Testis (tissue), 3 donors: ENCODE measurements around the gene B3GALT6. TPM values are rescaled to one million over a fixed set of nuclear protein-coding genes. Genes with fewer than 3 reads are reported as not detected.

ENCODE experiments used
- DNase-seq: peaks from one replicate; pipeline ENCODE4 v3.0.0-alpha.2; 2019
- H3K27ac ChIP-seq, 2 donors: fragments of 200-600 bp; sonication (generic); one replicate each; pipeline ENCODE4 v1.5.1; 2019
- H3K27me3 ChIP-seq: fragments of 200-600 bp; sonication (generic); one replicate; pipeline ENCODE4 v1.5.1; 2019
- H3K36me3 ChIP-seq: fragments of 200-600 bp; sonication (generic); one replicate; pipeline ENCODE4 v1.5.1; 2017; ENCODE audit warnings: low read depth; ENCODE audit errors: missing control alignments
- H3K4me1 ChIP-seq: fragments of 200-600 bp; sonication (generic); one replicate; pipeline ENCODE4 v1.5.1; 2019
- H3K4me3 ChIP-seq, 2 donors: fragments of 200-600 bp; sonication (generic); one replicate each; pipeline ENCODE4 v1.5.1; 2017 to 2019
- H3K9me3 ChIP-seq: fragments of 200-600 bp; sonication (generic); one replicate; pipeline ENCODE4 v1.5.1; 2017
- CTCF ChIP-seq, 3 experiments: fragments of 450-650 bp in 2 of 3; fragments of 200-600 bp in 1 of 3; sonication (generic) in 1 of 3; IDR thresholded peaks; one replicate each; pipeline ENCODE4 v1.5.1; 2016 to 2019; ENCODE audit warnings: antibody characterized with exemption in 3 of 3, mild to moderate bottlenecking in 2 of 3, moderate library complexity in 1 of 3
- POLR2A ChIP-seq: fragments of 450-650 bp; IDR thresholded peaks from one replicate; pipeline ENCODE4 v1.6.1; 2017; ENCODE audit warnings: antibody characterized with exemption, mild to moderate bottlenecking, moderate library complexity
- WGBS, 2 donors: methylation state at CpG; one replicate each; pipeline ENCODE4 v1.1.5; 2018; 5-methylcytosine and 5-hydroxymethylcytosine counted together
- intact Hi-C: fragments of 100-400 bp; cut with DNase I; formaldehyde crosslinking; loops from one replicate; pipeline ENCODE4 v1.15.1; 2023; ENCODE audit warnings: low total_unique reads
- polyA plus RNA-seq: library from polyadenylated mRNA; stranded (reverse); fragments of 350-450 nt; fragmentation: Illumina TruSeq; extraction: RNeasy Lipid Tissue Mini Kit (QIAGEN cat#74804); gene quantifications from one replicate; pipeline ENCODE4 v1.2.3, GENCODE V29; 2014; ENCODE audit warnings: low read depth, low replicate concordance; ENCODE audit not compliant: insufficient read depth
- total RNA-seq, 2 donors: library from RNA; depleted of rRNA; stranded (reverse); fragments of >200 nt; gene quantifications; one replicate each; pipeline ENCODE4 v1.2.3, GENCODE V29; 2016

The B3GALT6 gene
- total and polyA plus RNA-seq, 3 donors from 2014 or later: 8.5 to 37.3 (median 26.1) TPM

GRCh38 chr1:1259951-1260600 lies 28.0 kb downstream of the B3GALT6 start:
- Histone ChIP-seq H3K27ac (no peak overlapping the region), H3K27me3 (no peaks in the 10 kb centered on the region), H3K36me3 (no peaks in the 10 kb centered on the region), H3K9me3 (no peaks in the 10 kb centered on the region), H3K4me1 (no peaks in the 10 kb centered on the region), H3K4me3 (no peak overlapping the region)
- WGBS, 2 donors: 78 to 83% methylated on average over 24 to 26 of the region's 26 CpGs
- DNase-seq: no peak
- intact Hi-C loops: no loop called here
- TF ChIP-seq CTCF (IDR thresholded peaks at IDR 0.05) (no peak), POLR2A (no peak)

GRCh38 chr1:1260843-1261560 lies 29.0 kb downstream of the B3GALT6 start:
- Histone ChIP-seq H3K9me3 (no peaks in the 10 kb centered on the region), H3K4me1 (no peaks in the 10 kb centered on the region), H3K27ac (no peak overlapping the region), H3K4me3 (no peak overlapping the region), H3K27me3 (no peaks in the 10 kb centered on the region), H3K36me3 (no peaks in the 10 kb centered on the region)
- intact Hi-C loops: no loop called here
- 76 to 81% methylated on average over 16 of the region's 16 CpGs for WGBS, 2 donors
- TF ChIP-seq POLR2A (no peak), CTCF (IDR thresholded peaks at IDR 0.05) (no peak)
- no peak for DNase-seq

- Histone ChIP-seq H3K27ac (no peak overlapping the region), H3K4me3 (no peak overlapping the region), H3K27me3 (no peaks in the 10 kb centered on the region), H3K36me3 (no peaks in the 10 kb centered on the region), H3K9me3 (no peaks in the 10 kb centered on the region), H3K4me1 (no peaks in the 10 kb centered on the region)
- intact Hi-C loops: no loop called here
- no peak for DNase-seq
- TF ChIP-seq CTCF (IDR thresholded peaks at IDR 0.05): no peak
- TF ChIP-seq POLR2A: no peak
- WGBS, 2 donors: 94 to 97% methylated on average over 17 of the region's 17 CpGs
Observed at GRCh38 chr1:1262071-1262470, 30.0 kb downstream of the B3GALT6 start.

GRCh38 chr1:1262758-1263157 lies 30.7 kb downstream of the B3GALT6 start:
- DNase-seq: no peak
- Histone ChIP-seq H3K36me3 (no peaks in the 10 kb centered on the region), H3K4me3 (no peak overlapping the region), H3K9me3 (no peaks in the 10 kb centered on the region), H3K27me3 (no peaks in the 10 kb centered on the region), H3K4me1 (no peaks in the 10 kb centered on the region), H3K27ac (no peak overlapping the region)
- no peak for TF ChIP-seq POLR2A
- TF ChIP-seq CTCF (IDR thresholded peaks at IDR 0.05): no peak
- 91 to 99% methylated on average over 5 to 8 of the region's 8 CpGs for WGBS, 2 donors
- intact Hi-C loops: no loop called here
